ENCODE data around the gene ITPRIP.

GRCh38 chr10:104301907-104302690, 36.2 kb downstream of the ITPRIP start:
- TF ChIP-seq CTCF (conservative IDR thresholded peaks at IDR 0.05 in 1 of 2, IDR thresholded peaks at IDR 0.05 in 1 of 2; ENCODE audit: extremely low read depth in 1 of 2, insufficient read depth in 1 of 2, low read depth in 1 of 2, low read length in 2 of 2) (no peak), EZH2 (IDR thresholded peaks at IDR 0.05; ENCODE audit: borderline replicate concordance, low read length) (no peak)

All from mammary epithelial cell (primary cell).